HCT116 (cell line): Measurements from ENCODE around the gene XPC. TPM values are rescaled to one million over a fixed set of nuclear protein-coding genes. Genes with fewer than 3 reads are reported as not detected.

Experiments
- ATAC-seq: fragments of 200-7000 bp; cut with Tn5 transposase; 2 replicates; pipeline ENCODE4 v1.9.1; 2020; ENCODE audit warnings: mild to moderate bottlenecking, moderate library complexity
- BruUV-seq: library from RNA; stranded (reverse); fragments of 400-500 nt; replicated peaks from 2 replicates; lab custom pipeline; 2021; lab: Mats Ljungman, UMichigan
- CTCF ChIA-PET: fragments of 300-600 bp; sonication (Branson Sonifier 250); formaldehyde crosslinking; loops from one replicate; lab custom pipeline; 2021; ENCODE audit warnings: antibody characterized with exemption; lab: Charles Lee
- POLR2A ChIA-PET: fragments of 300-600, 350-600 bp; sonication (Branson Sonifier 250); formaldehyde crosslinking; loops from one replicate; lab custom pipeline; 2021; ENCODE audit warnings: antibody characterized with exemption; lab: Charles Lee
- RAD21 ChIA-PET, 2 experiments: fragments of 300-600 bp; sonication (Branson Sonifier 250); formaldehyde crosslinking; loops; one replicate each; lab custom pipeline; 2023; ENCODE audit warnings: low total read pairs in 2 of 2; ENCODE audit not compliant: uncharacterized antibody in 2 of 2, unreplicated experiment in 2 of 2, low non-redundant PET in 1 of 2; lab: Charles Lee
- DNase-seq: peaks from one replicate; pipeline ENCODE4 v3.0.0-alpha.2; 2010; ENCODE audit warnings: low read depth, low spot score
- H2AFZ ChIP-seq: fragments of 200-600 bp; shearing (Covaris generic), sonication (generic); 2 replicates; pipeline ENCODE4 v1.6.1; 2017; ENCODE audit warnings: low read depth, mixed run types, mixed read lengths, antibody characterized with exemption, low read length; ENCODE audit not compliant: poor library complexity, severe bottlenecking
- H3K27ac ChIP-seq: 2 replicates; pipeline ENCODE4 v1.5.1; 2012; ENCODE audit warnings: low read depth, low read length
- H3K27me3 ChIP-seq: fragments of 200-600 bp; sonication (generic); 2 replicates; pipeline ENCODE4 v1.6.1; 2016; ENCODE audit warnings: mixed run types, low read length, mixed read lengths; ENCODE audit not compliant: insufficient read depth
- H3K36me3 ChIP-seq, 2 experiments: fragments of 200-500 bp in 1 of 2; fragments of 200-600 bp in 1 of 2; sonication (Bioruptor generic) in 1 of 2; sonication (generic) in 1 of 2; 2 replicates each; pipeline versions ENCODE4 v1.5.1 to v1.6.1; 2014 to 2016; ENCODE audit warnings: low read length in 2 of 2, inconsistent platforms in 1 of 2, mixed read lengths in 1 of 2, mixed run types in 1 of 2; ENCODE audit not compliant: insufficient read depth in 2 of 2, control insufficient read depth in 1 of 2
- H3K4me1 ChIP-seq, 2 experiments: fragments of 200-600 bp in 1 of 2; sonication (generic) in 1 of 2; 2 replicates each; pipeline versions ENCODE4 v1.5.1 to v1.6.1; 2012 to 2017; ENCODE audit warnings: low read length in 2 of 2, inconsistent platforms in 1 of 2, mild to moderate bottlenecking in 1 of 2, mixed read lengths in 1 of 2, mixed run types in 1 of 2, moderate library complexity in 1 of 2; ENCODE audit not compliant: insufficient read depth in 2 of 2, control insufficient read depth in 1 of 2
- H3K4me2 ChIP-seq: fragments of 200-600 bp; sonication (generic); 2 replicates; pipeline ENCODE4 v1.6.1; 2017; ENCODE audit warnings: mixed run types, low read length, mixed read lengths
- H3K4me3 ChIP-seq, 2 experiments: fragments of 200-600 bp in 1 of 2; sonication (generic) in 1 of 2; replicated peaks in 1 of 2; 2 replicates each; pipeline ENCODE4 v1.5.1; 2011 to 2016; ENCODE audit warnings: low read length in 2 of 2, control low read depth in 1 of 2, low read depth in 1 of 2, mild to moderate bottlenecking in 1 of 2, mixed read lengths in 1 of 2, mixed run types in 1 of 2
- H3K79me2 ChIP-seq: fragments of 200-600 bp; sonication (generic); 2 replicates; pipeline ENCODE4 v1.6.1; 2017; ENCODE audit warnings: mild to moderate bottlenecking, mixed run types, low read length, moderate library complexity, mixed read lengths; ENCODE audit not compliant: insufficient read depth
- H3K9ac ChIP-seq: fragments of 200-600 bp; sonication (generic); 2 replicates; pipeline ENCODE4 v1.6.1; 2016; ENCODE audit warnings: low read length, mixed read lengths
- H3K9me2 ChIP-seq: fragments of 200-600 bp; sonication (generic), shearing (Covaris generic); 2 replicates; pipeline ENCODE4 v1.6.1; 2017; ENCODE audit warnings: mixed run types, mild to moderate bottlenecking, moderate library complexity; ENCODE audit not compliant: insufficient read depth
- H3K9me3 ChIP-seq, 2 experiments: fragments of 200-500 bp in 1 of 2; fragments of 200-600 bp in 1 of 2; sonication (Bioruptor generic) in 1 of 2; sonication (generic) in 1 of 2; 2 replicates each; pipeline ENCODE4 v1.6.1; 2014 to 2017; ENCODE audit warnings: low read length in 2 of 2, mixed read lengths in 2 of 2, inconsistent platforms in 1 of 2, low read depth in 1 of 2, mild to moderate bottlenecking in 1 of 2, mixed run types in 1 of 2, moderate library complexity in 1 of 2; ENCODE audit not compliant: control insufficient read depth in 1 of 2, insufficient read depth in 1 of 2
- H4K20me1 ChIP-seq: fragments of 200-600 bp; sonication (generic), shearing (Covaris generic); 2 replicates; pipeline ENCODE4 v1.6.1; 2017; ENCODE audit warnings: mixed run types, mild to moderate bottlenecking, moderate library complexity; ENCODE audit not compliant: insufficient read depth
- ATF3 ChIP-seq: IDR thresholded peaks from 2 replicates; pipeline ENCODE4 v1.6.1; 2012
- ELF1 ChIP-seq: IDR thresholded peaks from 2 replicates; pipeline ENCODE4 v1.6.1; 2012; ENCODE audit warnings: low read depth, borderline replicate concordance
- EZH2 ChIP-seq: fragments of 200-600 bp; sonication (generic); IDR thresholded peaks from 2 replicates; pipeline ENCODE4 v1.6.1; 2017; ENCODE audit warnings: antibody characterized with exemption, mixed run types
- EZH2phosphoT487 ChIP-seq: fragments of 200-600 bp; IDR thresholded peaks from 2 replicates; pipeline ENCODE4 v1.6.1; 2018; ENCODE audit warnings: antibody characterized with exemption, borderline replicate concordance
- FOSL1 ChIP-seq: IDR thresholded peaks from 2 replicates; pipeline ENCODE4 v1.6.1; 2012; ENCODE audit warnings: low read depth
- REST ChIP-seq: IDR thresholded peaks from 2 replicates; pipeline ENCODE4 v1.6.1; 2012; ENCODE audit warnings: low read depth
- SRF ChIP-seq: IDR thresholded peaks from 2 replicates; pipeline ENCODE4 v1.6.1; 2012; ENCODE audit warnings: low read depth
- TCF7L2 ChIP-seq: IDR thresholded peaks from 2 replicates; pipeline ENCODE4 v1.7.0; 2011; ENCODE audit warnings: borderline replicate concordance, inconsistent platforms; ENCODE audit not compliant: insufficient read depth, insufficient read length; ENCODE audit errors: extremely low read depth
- YY1 ChIP-seq: IDR thresholded peaks from 2 replicates; pipeline ENCODE4 v1.6.1; 2011; ENCODE audit warnings: low read length, low read depth, moderate library complexity, mild to moderate bottlenecking; ENCODE audit not compliant: insufficient replicate concordance; ENCODE audit errors: extremely low read depth
- intact Hi-C: fragments of 100-400 bp; cut with micrococcal nuclease; formaldehyde crosslinking; loops from 2 replicates; pipeline ENCODE4 v1.10.0; 2022
- total RNA-seq: library from RNA; stranded (reverse); gene quantifications from one replicate; pipeline ENCODE4 v1.2.1, GENCODE V29; 2021; ENCODE audit not compliant: unreplicated experiment

The XPC gene
- total RNA-seq, 1 experiment from 2014 or later, result 29.5 TPM

- no peak overlapping the region for H3K4me2 ChIP-seq
- H3K36me3 ChIP-seq, result peaks cover 11 to 34% of the 10 kb centered on the region in 2 experiments; a peak in 3 of 4 replicates
- BruUV-seq, result no TSS peak
- CTCF ChIA-PET, result no interaction called here
- no peak for DNase-seq
- RAD21 ChIA-PET, result no interaction called here
- no peak overlapping the region for H2AFZ ChIP-seq
- H3K4me3 ChIP-seq, result no peak overlapping the region
- no peak overlapping the region; the same call in 1 of the 2 replicates for H3K27ac ChIP-seq
- H3K27me3 ChIP-seq, result no peaks in the 10 kb centered on the region
- intact Hi-C loops, result no loop called here
- H3K4me1 ChIP-seq, result peaks cover 6 to 14% of the 10 kb centered on the region in 2 experiments; a peak in 3 of 4 replicates
- POLR2A ChIA-PET, result interaction anchor here (1.1 kb wide), 1 partner anchor 12 kb away, joined by 3 read pairs; the partner anchor contains the start of genes CHCHD4 and TMEM43
- ATAC-seq, result no peak
- H3K9me3 ChIP-seq, result no peaks in the 10 kb centered on the region
- TF ChIP-seq REST (no peak), YY1 (no peak), TCF7L2 (no peak), ELF1 (no peak), ATF3 (no peak), SRF (no peak), EZH2phosphoT487 (no peak), EZH2 (no peak), FOSL1 (no peak)
- H3K9ac ChIP-seq, result no peak overlapping the region
- no peaks in the 10 kb centered on the region for H3K79me2 ChIP-seq
- H3K9me2 ChIP-seq, result no peaks in the 10 kb centered on the region
- no peaks in the 10 kb centered on the region for H4K20me1 ChIP-seq
Observed at GRCh38 chr3:14137445-14137844, 41.0 kb downstream of the XPC start.
